ENCODE results near the gene COMMD1. TPM values are rescaled to one million over a fixed set of nuclear protein-coding genes. Genes with fewer than 3 reads are reported as not detected.

Gene COMMD1
- total RNA-seq, 2 donors from 2014 or later = 51.1 to 57.8 TPM

GRCh38 chr2:62045017-62045543 lies 139.6 kb downstream of the COMMD1 start:
- TF ChIP-seq CTCF (IDR thresholded peaks at IDR 0.05) = no peak
- H3K27me3 ChIP-seq (replicated peaks; ENCODE audit: insufficient read depth) = no peaks in the 10 kb centered on the region
- DNase-seq (ENCODE audit: low spot score) (no peak), ATAC-seq (ENCODE audit: insufficient number of reproducible peaks, low FRiP score, low read depth) (no peak)
- peaks cover 3% of the 10 kb centered on the region for H3K9me3 ChIP-seq
- H3K4me1 ChIP-seq (ENCODE audit: control insufficient read depth in 1 of 2, low read depth in 2 of 2) = no peaks in the 10 kb centered on the region
- H3K27ac ChIP-seq = no peak overlapping the region
- H3K4me3 ChIP-seq = no peak overlapping the region
- no peaks in the 10 kb centered on the region for H3K36me3 ChIP-seq

- no peak overlapping the region for H3K4me3 ChIP-seq
- no peak for TF ChIP-seq CTCF (IDR thresholded peaks at IDR 0.05)
These were observed 140.7 kb downstream of the COMMD1 start for GRCh38 chr2:62046141-62046540.

GRCh38 chr2:62050456-62051045 lies 145.1 kb downstream of the COMMD1 start:
- H3K4me1 ChIP-seq (ENCODE audit: control insufficient read depth in 1 of 2, low read depth in 2 of 2) = no peaks in the 10 kb centered on the region
- no peak for ATAC-seq (ENCODE audit: insufficient number of reproducible peaks, low FRiP score, low read depth)
- no peak for DNase-seq (ENCODE audit: low spot score)
- no peaks in the 10 kb centered on the region for H3K27me3 ChIP-seq (replicated peaks; ENCODE audit: insufficient read depth)
- TF ChIP-seq CTCF (IDR thresholded peaks at IDR 0.05) = no peak
- H3K9me3 ChIP-seq = no peaks in the 10 kb centered on the region
- no peak overlapping the region for H3K4me3 ChIP-seq
- H3K36me3 ChIP-seq = no peaks in the 10 kb centered on the region
- no peak overlapping the region for H3K27ac ChIP-seq

More at GRCh38 chr2:62046141-62046540, 140.7 kb downstream of the COMMD1 start:
- H3K27ac ChIP-seq = no peak overlapping the region
- DNase-seq (ENCODE audit: low spot score) = no peak
- no peaks in the 10 kb centered on the region for H3K36me3 ChIP-seq
- H3K9me3 ChIP-seq = peaks cover 3% of the 10 kb centered on the region
- no peak for ATAC-seq (ENCODE audit: insufficient number of reproducible peaks, low FRiP score, low read depth)
- H3K4me1 ChIP-seq (ENCODE audit: control insufficient read depth in 1 of 2, low read depth in 2 of 2) = no peaks in the 10 kb centered on the region
- H3K27me3 ChIP-seq (replicated peaks; ENCODE audit: insufficient read depth) = no peaks in the 10 kb centered on the region

GRCh38 chr2:62054029-62054791 lies 148.7 kb downstream of the COMMD1 start:
- Histone ChIP-seq H3K4me1 (ENCODE audit: control insufficient read depth in 1 of 2, low read depth in 2 of 2) (no peaks in the 10 kb centered on the region), H3K36me3 (no peaks in the 10 kb centered on the region), H3K4me3 (no peak overlapping the region), H3K27me3 (replicated peaks; ENCODE audit: insufficient read depth) (no peaks in the 10 kb centered on the region), H3K9me3 (no peaks in the 10 kb centered on the region), H3K27ac (no peak overlapping the region)
- ATAC-seq (ENCODE audit: insufficient number of reproducible peaks, low FRiP score, low read depth) = no peak
- TF ChIP-seq CTCF (IDR thresholded peaks at IDR 0.05) = no peak
- DNase-seq (ENCODE audit: low spot score) = no peak

GRCh38 chr2:62054916-62055450 lies 149.5 kb downstream of the COMMD1 start:
- no peaks in the 10 kb centered on the region for H3K4me1 ChIP-seq (ENCODE audit: control insufficient read depth in 1 of 2, low read depth in 2 of 2)
- TF ChIP-seq CTCF (IDR thresholded peaks at IDR 0.05) = no peak
- H3K36me3 ChIP-seq = no peaks in the 10 kb centered on the region
- DNase-seq (ENCODE audit: low spot score) = no peak
- no peak overlapping the region for H3K4me3 ChIP-seq
- no peak for ATAC-seq (ENCODE audit: insufficient number of reproducible peaks, low FRiP score, low read depth)
- no peaks in the 10 kb centered on the region for H3K27me3 ChIP-seq (replicated peaks; ENCODE audit: insufficient read depth)
- no peaks in the 10 kb centered on the region for H3K9me3 ChIP-seq
- H3K27ac ChIP-seq = no peak overlapping the region
